ENCODE data around the gene TAS2R19.

The TAS2R19 gene, protein sequence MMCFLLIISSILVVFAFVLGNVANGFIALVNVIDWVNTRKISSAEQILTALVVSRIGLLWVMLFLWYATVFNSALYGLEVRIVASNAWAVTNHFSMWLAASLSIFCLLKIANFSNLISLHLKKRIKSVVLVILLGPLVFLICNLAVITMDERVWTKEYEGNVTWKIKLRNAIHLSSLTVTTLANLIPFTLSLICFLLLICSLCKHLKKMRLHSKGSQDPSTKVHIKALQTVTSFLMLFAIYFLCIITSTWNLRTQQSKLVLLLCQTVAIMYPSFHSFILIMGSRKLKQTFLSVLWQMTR

DNA sequence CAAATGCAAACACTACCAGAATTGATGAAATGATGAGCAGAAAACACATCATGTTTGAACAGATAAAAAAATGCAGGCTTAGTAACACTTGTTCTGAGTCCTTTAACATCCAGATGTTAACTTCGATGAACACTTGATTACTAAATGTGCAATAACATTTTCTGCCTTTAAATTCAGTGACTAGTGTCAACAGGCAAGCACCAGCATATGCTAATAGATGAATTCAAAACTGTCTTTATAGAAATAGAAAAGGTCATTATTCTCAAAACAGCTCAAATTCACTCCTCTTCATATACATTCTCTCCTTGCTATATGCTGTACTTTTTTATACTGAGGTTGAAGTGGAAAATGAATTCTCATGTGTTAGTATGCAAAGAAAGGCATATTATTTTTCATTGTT lies at the start of gene TAS2R19:
Gene TAS2R19 (minus strand): TSS at position 101 of the 400 bp plus-strand sequence. CDS start 49 bp downstream, at position 52.
- no peak for ATAC-seq
- TF ChIP-seq ZC3H10 (CRISPR knock-in tag; IDR thresholded peaks at IDR 0.05), result no peak
- no peak for TF ChIP-seq ISL1 (CRISPR knock-in tag; IDR thresholded peaks at IDR 0.05)
- TF ChIP-seq, protein P1, sequence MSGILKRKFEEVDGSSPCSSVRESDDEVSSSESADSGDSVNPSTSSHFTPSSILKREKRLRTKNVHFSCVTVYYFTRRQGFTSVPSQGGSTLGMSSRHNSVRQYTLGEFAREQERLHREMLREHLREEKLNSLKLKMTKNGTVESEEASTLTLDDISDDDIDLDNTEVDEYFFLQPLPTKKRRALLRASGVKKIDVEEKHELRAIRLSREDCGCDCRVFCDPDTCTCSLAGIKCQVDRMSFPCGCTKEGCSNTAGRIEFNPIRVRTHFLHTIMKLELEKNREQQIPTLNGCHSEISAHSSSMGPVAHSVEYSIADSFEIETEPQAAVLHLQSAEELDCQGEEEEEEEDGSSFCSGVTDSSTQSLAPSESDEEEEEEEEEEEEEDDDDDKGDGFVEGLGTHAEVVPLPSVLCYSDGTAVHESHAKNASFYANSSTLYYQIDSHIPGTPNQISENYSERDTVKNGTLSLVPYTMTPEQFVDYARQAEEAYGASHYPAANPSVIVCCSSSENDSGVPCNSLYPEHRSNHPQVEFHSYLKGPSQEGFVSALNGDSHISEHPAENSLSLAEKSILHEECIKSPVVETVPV (CRISPR knock-in tag; IDR thresholded peaks at IDR 0.05), result no peak
- TF ChIP-seq, protein P2, sequence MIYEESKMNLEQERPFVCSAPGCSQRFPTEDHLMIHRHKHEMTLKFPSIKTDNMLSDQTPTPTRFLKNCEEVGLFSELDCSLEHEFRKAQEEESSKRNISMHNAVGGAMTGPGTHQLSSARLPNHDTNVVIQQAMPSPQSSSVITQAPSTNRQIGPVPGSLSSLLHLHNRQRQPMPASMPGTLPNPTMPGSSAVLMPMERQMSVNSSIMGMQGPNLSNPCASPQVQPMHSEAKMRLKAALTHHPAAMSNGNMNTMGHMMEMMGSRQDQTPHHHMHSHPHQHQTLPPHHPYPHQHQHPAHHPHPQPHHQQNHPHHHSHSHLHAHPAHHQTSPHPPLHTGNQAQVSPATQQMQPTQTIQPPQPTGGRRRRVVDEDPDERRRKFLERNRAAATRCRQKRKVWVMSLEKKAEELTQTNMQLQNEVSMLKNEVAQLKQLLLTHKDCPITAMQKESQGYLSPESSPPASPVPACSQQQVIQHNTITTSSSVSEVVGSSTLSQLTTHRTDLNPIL (CRISPR knock-in tag; IDR thresholded peaks at IDR 0.05; ENCODE audit: low read depth), result no peak
- no peak for TF ChIP-seq ZNF565 (CRISPR knock-in tag; conservative IDR thresholded peaks at IDR 0.05; ENCODE audit: low read depth)
- no peak for TF ChIP-seq PPARA (CRISPR knock-in tag; IDR thresholded peaks at IDR 0.05; ENCODE audit: borderline replicate concordance)
- TF ChIP-seq BACH2 (CRISPR knock-in tag; IDR thresholded peaks at IDR 0.05; ENCODE audit: borderline replicate concordance), result no peak
- no peak for TF ChIP-seq ZFP3 (CRISPR knock-in tag; IDR thresholded peaks at IDR 0.05)
- TF ChIP-seq, protein P3, sequence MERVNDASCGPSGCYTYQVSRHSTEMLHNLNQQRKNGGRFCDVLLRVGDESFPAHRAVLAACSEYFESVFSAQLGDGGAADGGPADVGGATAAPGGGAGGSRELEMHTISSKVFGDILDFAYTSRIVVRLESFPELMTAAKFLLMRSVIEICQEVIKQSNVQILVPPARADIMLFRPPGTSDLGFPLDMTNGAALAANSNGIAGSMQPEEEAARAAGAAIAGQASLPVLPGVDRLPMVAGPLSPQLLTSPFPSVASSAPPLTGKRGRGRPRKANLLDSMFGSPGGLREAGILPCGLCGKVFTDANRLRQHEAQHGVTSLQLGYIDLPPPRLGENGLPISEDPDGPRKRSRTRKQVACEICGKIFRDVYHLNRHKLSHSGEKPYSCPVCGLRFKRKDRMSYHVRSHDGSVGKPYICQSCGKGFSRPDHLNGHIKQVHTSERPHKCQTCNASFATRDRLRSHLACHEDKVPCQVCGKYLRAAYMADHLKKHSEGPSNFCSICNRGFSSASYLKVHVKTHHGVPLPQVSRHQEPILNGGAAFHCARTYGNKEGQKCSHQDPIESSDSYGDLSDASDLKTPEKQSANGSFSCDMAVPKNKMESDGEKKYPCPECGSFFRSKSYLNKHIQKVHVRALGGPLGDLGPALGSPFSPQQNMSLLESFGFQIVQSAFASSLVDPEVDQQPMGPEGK (CRISPR knock-in tag; IDR thresholded peaks at IDR 0.05; ENCODE audit: borderline replicate concordance), result no peak
- no peak for TF ChIP-seq TOX (CRISPR knock-in tag; IDR thresholded peaks at IDR 0.05; ENCODE audit: borderline replicate concordance)
- TF ChIP-seq, protein P4, sequence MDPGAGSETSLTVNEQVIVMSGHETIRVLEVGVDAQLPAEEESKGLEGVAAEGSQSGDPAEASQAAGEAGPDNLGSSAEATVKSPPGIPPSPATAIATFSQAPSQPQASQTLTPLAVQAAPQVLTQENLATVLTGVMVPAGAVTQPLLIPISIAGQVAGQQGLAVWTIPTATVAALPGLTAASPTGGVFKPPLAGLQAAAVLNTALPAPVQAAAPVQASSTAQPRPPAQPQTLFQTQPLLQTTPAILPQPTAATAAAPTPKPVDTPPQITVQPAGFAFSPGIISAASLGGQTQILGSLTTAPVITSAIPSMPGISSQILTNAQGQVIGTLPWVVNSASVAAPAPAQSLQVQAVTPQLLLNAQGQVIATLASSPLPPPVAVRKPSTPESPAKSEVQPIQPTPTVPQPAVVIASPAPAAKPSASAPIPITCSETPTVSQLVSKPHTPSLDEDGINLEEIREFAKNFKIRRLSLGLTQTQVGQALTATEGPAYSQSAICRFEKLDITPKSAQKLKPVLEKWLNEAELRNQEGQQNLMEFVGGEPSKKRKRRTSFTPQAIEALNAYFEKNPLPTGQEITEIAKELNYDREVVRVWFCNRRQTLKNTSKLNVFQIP (CRISPR knock-in tag; IDR thresholded peaks at IDR 0.05; ENCODE audit: borderline replicate concordance, low read depth), result no peak
- TF ChIP-seq RARB (CRISPR knock-in tag; IDR thresholded peaks at IDR 0.05), result no peak
- TF ChIP-seq OSR1 (CRISPR knock-in tag; IDR thresholded peaks at IDR 0.05), result no peak
- TF ChIP-seq SNAI2 (CRISPR knock-in tag; IDR thresholded peaks at IDR 0.05), result no peak
- TF ChIP-seq TCF4 (CRISPR knock-in tag; IDR thresholded peaks at IDR 0.05; ENCODE audit: borderline replicate concordance), result no peak
- TF ChIP-seq ARNTL (CRISPR knock-in tag; IDR thresholded peaks at IDR 0.05; ENCODE audit: borderline replicate concordance, low read depth), result no peak
- TF ChIP-seq, protein P5, sequence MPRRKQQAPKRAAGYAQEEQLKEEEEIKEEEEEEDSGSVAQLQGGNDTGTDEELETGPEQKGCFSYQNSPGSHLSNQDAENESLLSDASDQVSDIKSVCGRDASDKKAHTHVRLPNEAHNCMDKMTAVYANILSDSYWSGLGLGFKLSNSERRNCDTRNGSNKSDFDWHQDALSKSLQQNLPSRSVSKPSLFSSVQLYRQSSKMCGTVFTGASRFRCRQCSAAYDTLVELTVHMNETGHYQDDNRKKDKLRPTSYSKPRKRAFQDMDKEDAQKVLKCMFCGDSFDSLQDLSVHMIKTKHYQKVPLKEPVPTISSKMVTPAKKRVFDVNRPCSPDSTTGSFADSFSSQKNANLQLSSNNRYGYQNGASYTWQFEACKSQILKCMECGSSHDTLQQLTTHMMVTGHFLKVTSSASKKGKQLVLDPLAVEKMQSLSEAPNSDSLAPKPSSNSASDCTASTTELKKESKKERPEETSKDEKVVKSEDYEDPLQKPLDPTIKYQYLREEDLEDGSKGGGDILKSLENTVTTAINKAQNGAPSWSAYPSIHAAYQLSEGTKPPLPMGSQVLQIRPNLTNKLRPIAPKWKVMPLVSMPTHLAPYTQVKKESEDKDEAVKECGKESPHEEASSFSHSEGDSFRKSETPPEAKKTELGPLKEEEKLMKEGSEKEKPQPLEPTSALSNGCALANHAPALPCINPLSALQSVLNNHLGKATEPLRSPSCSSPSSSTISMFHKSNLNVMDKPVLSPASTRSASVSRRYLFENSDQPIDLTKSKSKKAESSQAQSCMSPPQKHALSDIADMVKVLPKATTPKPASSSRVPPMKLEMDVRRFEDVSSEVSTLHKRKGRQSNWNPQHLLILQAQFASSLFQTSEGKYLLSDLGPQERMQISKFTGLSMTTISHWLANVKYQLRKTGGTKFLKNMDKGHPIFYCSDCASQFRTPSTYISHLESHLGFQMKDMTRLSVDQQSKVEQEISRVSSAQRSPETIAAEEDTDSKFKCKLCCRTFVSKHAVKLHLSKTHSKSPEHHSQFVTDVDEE (CRISPR knock-in tag; IDR thresholded peaks at IDR 0.05), result no peak
- no peak for TF ChIP-seq ZFP30 (CRISPR knock-in tag; IDR thresholded peaks at IDR 0.05)
- TF ChIP-seq ZNF8 (CRISPR knock-in tag; IDR thresholded peaks at IDR 0.05), result no peak
- TF ChIP-seq ZNF70 (CRISPR knock-in tag; IDR thresholded peaks at IDR 0.05), result no peak

DNA sequence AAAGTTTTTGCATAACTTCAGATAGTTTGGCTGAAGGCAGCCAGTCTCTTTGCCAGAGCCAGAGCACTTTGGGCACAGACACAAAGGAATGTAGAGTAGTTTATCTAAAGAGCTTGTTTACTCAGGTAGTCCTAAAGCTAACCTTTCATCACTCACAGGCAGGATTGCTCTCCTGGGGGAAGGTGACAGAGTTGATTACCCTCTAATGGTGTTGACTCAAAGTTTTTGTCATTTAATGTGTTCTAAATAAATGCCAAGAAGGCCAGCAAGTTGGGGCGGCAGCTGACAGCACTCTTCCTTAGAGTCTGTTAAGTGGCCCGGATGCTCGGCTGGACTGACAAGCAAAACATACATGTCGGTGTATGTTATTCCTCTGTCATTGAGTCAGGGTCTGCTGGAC lies 49.0 kb upstream of the TAS2R19 start:
- no peak for ATAC-seq
- TF ChIP-seq, protein P4 (CRISPR knock-in tag; IDR thresholded peaks at IDR 0.05; ENCODE audit: borderline replicate concordance, low read depth), result no peak
- no peak for TF ChIP-seq ZC3H10 (CRISPR knock-in tag; IDR thresholded peaks at IDR 0.05)
- no peak for TF ChIP-seq GLIS3 (CRISPR knock-in tag; IDR thresholded peaks at IDR 0.05)
- TF ChIP-seq, protein P3 (CRISPR knock-in tag; IDR thresholded peaks at IDR 0.05; ENCODE audit: borderline replicate concordance), result no peak
- TF ChIP-seq RARB (CRISPR knock-in tag; IDR thresholded peaks at IDR 0.05), result no peak
- TF ChIP-seq ESRRG (CRISPR knock-in tag; IDR thresholded peaks at IDR 0.05), result no peak
- TF ChIP-seq CSDC2 (CRISPR knock-in tag; IDR thresholded peaks at IDR 0.05), result no peak
- TF ChIP-seq BACH2 (CRISPR knock-in tag; IDR thresholded peaks at IDR 0.05; ENCODE audit: borderline replicate concordance), result no peak
- TF ChIP-seq ARNTL (CRISPR knock-in tag; IDR thresholded peaks at IDR 0.05; ENCODE audit: borderline replicate concordance, low read depth), result no peak
- TF ChIP-seq TOX (CRISPR knock-in tag; IDR thresholded peaks at IDR 0.05; ENCODE audit: borderline replicate concordance), result no peak
- TF ChIP-seq, protein P5 (CRISPR knock-in tag; IDR thresholded peaks at IDR 0.05), result no peak
- no peak for TF ChIP-seq ISL1 (CRISPR knock-in tag; IDR thresholded peaks at IDR 0.05)

Measured in SK-N-SH treated with all-trans-retinoic acid at 6 μM for 48 hours (cell line).